Smooth muscle cell (in vitro differentiated cells): ENCODE results near the gene GTF2H1. TPM values are rescaled to one million over a fixed set of nuclear protein-coding genes. Genes with fewer than 3 reads are reported as not detected.
A peak's percentile ranks its signal among the peaks of the same experiment; 100 is the strongest.

ENCODE experiments used
- DNase-seq: peaks from one replicate; lab custom pipeline; 2025; ENCODE audit not compliant: unreplicated experiment; lab: John Stamatoyannopoulos, UW
- H2AFZ ChIP-seq: fragments of 200-600 bp; sonication (generic); 2 replicates; pipeline ENCODE4 v1.6.0; 2016; ENCODE audit warnings: antibody characterized with exemption, low read depth, mild to moderate bottlenecking
- H3F3A ChIP-seq: fragments of 200-600 bp; sonication (generic); 2 replicates; pipeline ENCODE4 v1.6.0; 2017; ENCODE audit warnings: antibody characterized with exemption, low read depth
- H3K27ac ChIP-seq: fragments of 200-600 bp; sonication (generic); 2 replicates; pipeline ENCODE4 v1.5.1; 2016; ENCODE audit warnings: low read depth, mild to moderate bottlenecking
- H3K27me3 ChIP-seq: fragments of 200-600 bp; sonication (generic); 2 replicates; pipeline ENCODE4 v1.6.1; 2016; ENCODE audit warnings: low read depth, mild to moderate bottlenecking
- H3K36me3 ChIP-seq: fragments of 200-600 bp; sonication (generic); 2 replicates; pipeline ENCODE4 v1.5.1; 2016; ENCODE audit warnings: low read depth
- H3K4me1 ChIP-seq: fragments of 200-600 bp; sonication (generic); 2 replicates; pipeline ENCODE4 v1.5.1; 2016; ENCODE audit warnings: low read depth
- H3K4me2 ChIP-seq: fragments of 200-600 bp; sonication (generic); 2 replicates; pipeline ENCODE4 v1.6.0; 2016; ENCODE audit warnings: mild to moderate bottlenecking
- H3K4me3 ChIP-seq: fragments of 200-600 bp; sonication (generic); 2 replicates; pipeline ENCODE4 v1.5.1; 2016; ENCODE audit warnings: mild to moderate bottlenecking
- H3K79me2 ChIP-seq: fragments of 200-600 bp; sonication (generic); 2 replicates; pipeline ENCODE4 v1.6.0; 2016; ENCODE audit warnings: low read depth, mild to moderate bottlenecking
- H3K9ac ChIP-seq: fragments of 200-600 bp; sonication (generic); 2 replicates; pipeline ENCODE4 v1.6.0; 2016; ENCODE audit warnings: low read depth
- H3K9me3 ChIP-seq: fragments of 200-600 bp; sonication (generic); replicated peaks from 2 replicates; pipeline ENCODE4 v1.5.1; 2016; ENCODE audit warnings: low read depth
- H4K20me1 ChIP-seq: fragments of 200-600 bp; sonication (generic); 2 replicates; pipeline ENCODE4 v1.6.0; 2016; ENCODE audit warnings: low read depth
- WGBS: methylation state at CpG from one replicate; pipeline ENCODE4 v1.1.7; 2016; ENCODE audit warnings: low lambda C conversion rate; 5-methylcytosine and 5-hydroxymethylcytosine counted together
- polyA plus RNA-seq: library from polyadenylated mRNA; unstranded; fragments of >200 nt; fragmentation: Nextera tagmentation; extraction: Ambion mirVana; gene quantifications from 2 replicates; pipeline ENCODE4 v1.2.1, GENCODE V29; 2016
- total RNA-seq: library from RNA; depleted of rRNA; stranded (reverse); fragments of >200 nt; gene quantifications from 2 replicates; pipeline ENCODE4 v1.2.3, GENCODE V29; 2014
- TF ChIP-seq, protein P1 (sequence below): fragments of 200-600 bp; sonication (generic); IDR thresholded peaks from 2 replicates; pipeline ENCODE4 v1.5.1; 2017; ENCODE audit warnings: borderline replicate concordance, mild to moderate bottlenecking, antibody characterized with exemption; ENCODE audit not compliant: insufficient read depth, poor library complexity, severe bottlenecking

Gene GTF2H1
- total and polyA plus RNA-seq, 2 experiments from 2014 or later, result 22.0 to 47.2 TPM

DNA sequence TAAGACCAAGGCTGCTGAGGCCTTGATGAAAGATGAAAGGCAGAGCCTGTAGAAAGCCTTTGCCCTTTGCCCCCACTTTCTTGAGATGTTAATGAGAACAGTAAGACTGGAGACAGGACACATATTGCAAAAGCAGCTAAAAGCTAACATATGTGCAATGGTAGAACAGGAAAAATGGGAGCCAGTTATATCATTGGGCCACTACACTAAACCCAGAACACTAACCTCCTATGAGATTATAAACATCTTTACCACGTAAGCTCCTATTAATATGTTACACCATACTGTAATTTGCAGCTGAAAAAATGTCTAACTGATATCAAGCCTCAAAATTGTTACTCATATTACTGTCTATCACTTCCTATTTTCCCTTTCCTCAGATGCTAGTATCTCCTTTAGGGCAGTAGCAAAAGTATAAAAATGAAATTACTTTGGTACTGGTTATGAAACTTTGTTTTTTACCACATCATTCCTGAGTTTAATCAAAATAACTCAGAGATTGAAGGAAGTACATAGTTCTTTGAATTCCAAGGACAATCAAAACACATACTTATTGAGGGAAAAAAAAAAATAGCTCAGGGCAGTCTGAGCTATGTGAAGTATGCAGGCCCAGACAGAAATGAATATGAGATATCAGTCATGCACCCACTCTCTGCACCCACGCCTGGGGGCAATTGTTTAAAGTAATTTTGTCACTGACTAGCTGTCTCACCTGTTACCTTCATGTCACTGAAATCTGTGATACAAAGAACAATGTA is 9.5 kb upstream of the GTF2H1 start:
- H3K4me2 ChIP-seq, result peak overlapping the region; percentile 45
- no peak overlapping the region for H3K4me3 ChIP-seq
- no peaks in the 10 kb centered on the region for H4K20me1 ChIP-seq
- no peak overlapping the region for H3K9ac ChIP-seq
- no peaks in the 10 kb centered on the region for H3F3A ChIP-seq
- H3K79me2 ChIP-seq, result peaks cover 19% of the 10 kb centered on the region
- H3K9me3 ChIP-seq, result no peaks in the 10 kb centered on the region
- no peak for DNase-seq
- no peaks in the 10 kb centered on the region for H3K36me3 ChIP-seq
- no peaks in the 10 kb centered on the region for H3K27me3 ChIP-seq
- peak overlapping the region; percentile 41 for H3K27ac ChIP-seq
- H2AFZ ChIP-seq, result no peak overlapping the region
- WGBS, result 81% methylated on average over 2 of the region's 2 CpGs
- H3K4me1 ChIP-seq, result no peaks in the 10 kb centered on the region
- TF ChIP-seq, protein P1, sequence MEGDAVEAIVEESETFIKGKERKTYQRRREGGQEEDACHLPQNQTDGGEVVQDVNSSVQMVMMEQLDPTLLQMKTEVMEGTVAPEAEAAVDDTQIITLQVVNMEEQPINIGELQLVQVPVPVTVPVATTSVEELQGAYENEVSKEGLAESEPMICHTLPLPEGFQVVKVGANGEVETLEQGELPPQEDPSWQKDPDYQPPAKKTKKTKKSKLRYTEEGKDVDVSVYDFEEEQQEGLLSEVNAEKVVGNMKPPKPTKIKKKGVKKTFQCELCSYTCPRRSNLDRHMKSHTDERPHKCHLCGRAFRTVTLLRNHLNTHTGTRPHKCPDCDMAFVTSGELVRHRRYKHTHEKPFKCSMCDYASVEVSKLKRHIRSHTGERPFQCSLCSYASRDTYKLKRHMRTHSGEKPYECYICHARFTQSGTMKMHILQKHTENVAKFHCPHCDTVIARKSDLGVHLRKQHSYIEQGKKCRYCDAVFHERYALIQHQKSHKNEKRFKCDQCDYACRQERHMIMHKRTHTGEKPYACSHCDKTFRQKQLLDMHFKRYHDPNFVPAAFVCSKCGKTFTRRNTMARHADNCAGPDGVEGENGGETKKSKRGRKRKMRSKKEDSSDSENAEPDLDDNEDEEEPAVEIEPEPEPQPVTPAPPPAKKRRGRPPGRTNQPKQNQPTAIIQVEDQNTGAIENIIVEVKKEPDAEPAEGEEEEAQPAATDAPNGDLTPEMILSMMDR, result no peak

DNA sequence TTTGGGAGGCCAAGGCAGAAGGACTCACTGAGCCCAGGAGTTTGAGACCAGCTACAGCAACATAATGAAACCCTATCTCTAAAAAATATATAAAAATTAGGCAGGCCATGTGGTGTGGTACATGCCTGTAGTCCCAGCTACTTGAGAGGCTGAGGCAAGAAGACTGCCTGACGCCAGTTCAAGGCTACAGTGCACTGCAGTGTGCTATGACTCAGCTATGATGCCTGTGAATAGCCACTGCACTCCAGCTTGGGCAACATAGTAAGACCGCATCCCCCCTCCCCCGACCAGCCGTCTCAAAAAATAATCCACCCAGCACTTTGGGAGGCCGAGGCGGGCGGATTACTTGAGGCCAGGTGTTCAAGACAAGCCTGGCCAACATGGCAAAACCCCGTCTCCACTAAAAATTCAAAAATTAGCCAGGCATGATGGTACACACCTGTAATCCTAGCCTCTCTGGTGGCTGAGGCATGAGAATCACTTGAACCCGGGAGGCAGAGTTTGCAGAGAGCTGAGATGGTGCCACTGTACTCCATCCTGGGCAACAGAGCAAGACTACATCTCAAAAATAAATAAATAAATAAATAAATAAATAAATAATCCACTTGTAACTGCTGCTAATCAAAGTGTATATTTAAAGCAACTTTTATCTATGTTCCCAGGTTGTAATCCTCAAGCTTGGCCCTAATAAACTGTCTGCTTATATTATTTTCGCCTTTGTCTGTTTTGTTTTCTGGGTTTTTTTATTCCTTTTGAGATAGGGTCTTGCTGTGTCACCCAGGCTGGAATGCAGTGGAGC is 8.2 kb upstream of the GTF2H1 start:
- Histone ChIP-seq H3K4me2 (no peak overlapping the region), H3K79me2 (peaks cover 29% of the 10 kb centered on the region), H3K4me3 (no peak overlapping the region), H3K36me3 (no peaks in the 10 kb centered on the region), H3F3A (no peaks in the 10 kb centered on the region), H3K27ac (no peak overlapping the region), H2AFZ (no peak overlapping the region), H3K9me3 (no peaks in the 10 kb centered on the region), H4K20me1 (no peaks in the 10 kb centered on the region), H3K27me3 (no peaks in the 10 kb centered on the region), H3K9ac (no peak overlapping the region), H3K4me1 (no peaks in the 10 kb centered on the region)
- WGBS, result 86% methylated on average over 10 of the region's 10 CpGs
- DNase-seq, result no peak
- TF ChIP-seq, protein P1, result no peak

GRCh38 chr11:18314784-18315523 is 7.4 kb upstream of the GTF2H1 start:
- H3K9me3 ChIP-seq, result no peaks in the 10 kb centered on the region
- H3K27me3 ChIP-seq, result no peaks in the 10 kb centered on the region
- no peaks in the 10 kb centered on the region for H3K4me1 ChIP-seq
- no peak overlapping the region for H2AFZ ChIP-seq
- 82% methylated on average over 9 of the region's 9 CpGs for WGBS
- TF ChIP-seq, protein P1, result no peak
- H3K36me3 ChIP-seq, result no peaks in the 10 kb centered on the region
- H3F3A ChIP-seq, result no peaks in the 10 kb centered on the region
- DNase-seq, result no peak
- no peak overlapping the region for H3K4me3 ChIP-seq
- H3K79me2 ChIP-seq, result peaks cover 36% of the 10 kb centered on the region
- H4K20me1 ChIP-seq, result no peaks in the 10 kb centered on the region
- no peak overlapping the region for H3K27ac ChIP-seq
- no peak overlapping the region for H3K9ac ChIP-seq
- H3K4me2 ChIP-seq, result no peak overlapping the region
